ENCODE measurements around the gene EIF3D.

EIF3D gene

GRCh38 chr22:36475341-36475740 lies 53.6 kb downstream of the EIF3D start:
- no peak overlapping the region for H3K27ac ChIP-seq
- H3K4me3 ChIP-seq = no peak overlapping the region
- TF ChIP-seq, protein P1, sequence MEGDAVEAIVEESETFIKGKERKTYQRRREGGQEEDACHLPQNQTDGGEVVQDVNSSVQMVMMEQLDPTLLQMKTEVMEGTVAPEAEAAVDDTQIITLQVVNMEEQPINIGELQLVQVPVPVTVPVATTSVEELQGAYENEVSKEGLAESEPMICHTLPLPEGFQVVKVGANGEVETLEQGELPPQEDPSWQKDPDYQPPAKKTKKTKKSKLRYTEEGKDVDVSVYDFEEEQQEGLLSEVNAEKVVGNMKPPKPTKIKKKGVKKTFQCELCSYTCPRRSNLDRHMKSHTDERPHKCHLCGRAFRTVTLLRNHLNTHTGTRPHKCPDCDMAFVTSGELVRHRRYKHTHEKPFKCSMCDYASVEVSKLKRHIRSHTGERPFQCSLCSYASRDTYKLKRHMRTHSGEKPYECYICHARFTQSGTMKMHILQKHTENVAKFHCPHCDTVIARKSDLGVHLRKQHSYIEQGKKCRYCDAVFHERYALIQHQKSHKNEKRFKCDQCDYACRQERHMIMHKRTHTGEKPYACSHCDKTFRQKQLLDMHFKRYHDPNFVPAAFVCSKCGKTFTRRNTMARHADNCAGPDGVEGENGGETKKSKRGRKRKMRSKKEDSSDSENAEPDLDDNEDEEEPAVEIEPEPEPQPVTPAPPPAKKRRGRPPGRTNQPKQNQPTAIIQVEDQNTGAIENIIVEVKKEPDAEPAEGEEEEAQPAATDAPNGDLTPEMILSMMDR (IDR thresholded peaks at IDR 0.05) = no peak
- DNase-seq (ENCODE audit: low spot score) = no peak

DNA sequence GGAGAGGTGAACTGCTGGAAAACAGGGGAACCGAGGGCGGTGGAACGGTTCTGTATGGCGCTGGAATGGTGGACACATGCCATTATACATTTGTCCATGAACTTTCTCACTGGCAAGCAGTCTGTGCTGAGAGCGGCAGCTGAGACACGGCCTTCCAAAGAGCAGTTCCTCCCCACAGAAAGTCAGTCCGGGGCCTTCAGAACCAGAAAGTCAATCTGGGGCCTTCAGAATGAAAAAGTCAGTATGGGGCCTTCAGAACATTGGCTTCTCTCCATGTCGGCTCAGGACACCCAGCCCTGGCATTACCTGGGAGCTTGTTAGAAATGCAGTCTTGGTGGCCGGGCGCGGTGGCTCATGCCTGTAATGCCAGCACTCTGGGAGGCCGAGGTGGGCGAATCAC lies 56.3 kb downstream of the EIF3D start:
- TF ChIP-seq, protein P1 (IDR thresholded peaks at IDR 0.05) = no peak
- DNase-seq (ENCODE audit: low spot score) = no peak
- H3K27ac ChIP-seq = peak overlapping the region in 1 of 2 donors; percentile 55
- H3K4me3 ChIP-seq = no peak overlapping the region

- Histone ChIP-seq H3K27ac (peak overlapping the region; percentile 24 to 80), H3K4me3 (peak overlapping the region; percentile 6)
- TF ChIP-seq, protein P1 (IDR thresholded peaks at IDR 0.05) = no peak
- no peak for DNase-seq (ENCODE audit: low spot score)
Measured at GRCh38 chr22:36471341-36471821, 57.6 kb downstream of the EIF3D start.

DNA sequence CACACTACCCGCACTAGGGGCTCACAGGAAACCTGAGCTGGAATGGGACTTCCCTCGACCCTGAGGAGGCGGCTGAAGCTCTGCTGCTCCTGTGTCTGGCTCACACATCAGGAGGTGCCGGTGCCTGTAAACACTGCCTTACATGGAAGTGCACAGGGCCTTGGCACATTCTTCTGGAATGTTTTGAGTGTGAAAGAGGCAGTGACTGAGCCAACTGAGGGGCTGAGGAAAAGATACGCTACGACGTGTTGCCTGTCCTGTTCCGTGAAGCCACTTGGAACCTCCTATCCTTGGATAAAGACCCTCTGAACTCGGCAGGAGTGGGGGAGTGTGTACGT lies 58.0 kb downstream of the EIF3D start:
- peak overlapping the region; percentile 24 to 80 for H3K27ac ChIP-seq
- TF ChIP-seq, protein P1 (IDR thresholded peaks at IDR 0.05) = no peak
- H3K4me3 ChIP-seq = peak overlapping the region; percentile 6
- DNase-seq (ENCODE audit: low spot score) = no peak

GRCh38 chr22:36470162-36470993 lies 58.6 kb downstream of the EIF3D start:
- peak overlapping the region; percentile 80 to 95 for H3K27ac ChIP-seq
- TF ChIP-seq, protein P1 (IDR thresholded peaks at IDR 0.05) = peak; percentile 86
- peak; percentile 85 for DNase-seq (ENCODE audit: low spot score)
- H3K4me3 ChIP-seq = peak overlapping the region; percentile 6

DNA sequence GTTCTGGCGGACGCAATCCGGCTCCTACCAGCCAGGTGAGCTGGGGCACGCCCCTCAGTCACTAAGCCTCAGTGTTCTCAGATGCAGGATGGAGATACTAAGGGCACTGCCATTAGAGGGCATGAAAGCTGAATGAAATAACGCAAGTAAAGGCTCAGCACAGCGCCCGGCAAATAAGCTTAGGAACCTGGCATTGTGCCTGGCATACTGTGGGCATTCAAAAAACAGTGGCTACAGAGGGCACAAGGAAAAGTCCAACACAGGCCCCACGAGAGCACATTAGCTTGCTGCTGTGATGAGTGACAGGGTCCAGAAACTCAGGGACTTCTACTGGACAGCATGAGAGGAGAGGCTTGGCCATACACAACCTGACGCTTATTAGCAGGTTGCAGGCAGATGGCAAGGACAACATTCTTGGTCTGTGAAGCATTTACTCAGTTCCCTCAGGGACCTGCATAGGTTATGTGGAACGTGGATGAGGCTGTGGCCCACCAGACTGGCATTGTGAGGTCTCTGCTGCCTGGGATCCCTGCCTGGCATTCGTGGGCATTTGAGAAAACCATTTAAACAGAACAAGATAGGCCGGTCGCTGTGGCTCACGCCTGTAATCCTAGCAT lies 59.8 kb downstream of the EIF3D start:
- DNase-seq (ENCODE audit: low spot score) = peak; percentile 80

More for the DNA sequence above, 59.8 kb downstream of the EIF3D start:
- no peak overlapping the region for H3K4me3 ChIP-seq
- TF ChIP-seq, protein P1 (IDR thresholded peaks at IDR 0.05) = no peak
- H3K27ac ChIP-seq = peak overlapping the region; percentile 80 to 95

Data from coronary artery (tissue), 2 donors.